ENCODE measurements around the gene TDP2.
"Not testable (repeated sequence)": the region's sequence is repeated elsewhere in the genome, so short reads cannot be mapped to it uniquely, and the experiment has no call there.

Gene TDP2

GRCh38 chr6:24680582-24680981, 13.9 kb upstream of the TDP2 start:
- DNase-seq, result no peak

DNA sequence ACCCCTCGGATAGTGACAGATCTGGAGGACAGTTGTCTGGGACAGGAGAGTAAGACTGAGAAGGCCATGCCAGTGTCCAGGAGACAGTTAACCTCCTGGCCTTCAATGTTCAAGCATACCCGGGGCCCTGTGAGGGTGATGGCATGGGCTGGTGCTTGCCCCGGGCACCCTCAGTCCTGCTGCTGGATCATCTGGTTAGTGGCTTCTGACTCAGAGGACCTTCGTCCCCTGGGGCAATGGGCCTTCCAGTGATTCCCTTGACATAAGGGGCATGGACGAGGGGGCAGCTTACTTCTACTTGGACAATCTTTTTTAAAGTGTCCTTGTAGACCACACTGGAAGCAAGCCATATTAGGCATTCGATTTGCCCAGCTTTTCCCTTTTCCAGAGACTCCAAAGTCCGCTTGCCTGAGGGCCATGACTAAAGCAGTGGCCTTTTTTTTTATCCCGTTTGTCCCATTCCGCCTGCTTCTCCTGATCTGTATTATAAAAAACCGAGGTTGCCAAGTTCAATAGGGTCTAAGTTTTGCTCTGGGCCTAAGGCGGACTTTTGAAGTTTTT, 12.2 kb upstream of the TDP2 start:
- DNase-seq, result not testable (repeated sequence)

GRCh38 chr6:24673625-24674024, 6.9 kb upstream of the TDP2 start:
- no peak for DNase-seq

- no peak for DNase-seq
Observed at GRCh38 chr6:24672620-24673182, 6.0 kb upstream of the TDP2 start.

DNA sequence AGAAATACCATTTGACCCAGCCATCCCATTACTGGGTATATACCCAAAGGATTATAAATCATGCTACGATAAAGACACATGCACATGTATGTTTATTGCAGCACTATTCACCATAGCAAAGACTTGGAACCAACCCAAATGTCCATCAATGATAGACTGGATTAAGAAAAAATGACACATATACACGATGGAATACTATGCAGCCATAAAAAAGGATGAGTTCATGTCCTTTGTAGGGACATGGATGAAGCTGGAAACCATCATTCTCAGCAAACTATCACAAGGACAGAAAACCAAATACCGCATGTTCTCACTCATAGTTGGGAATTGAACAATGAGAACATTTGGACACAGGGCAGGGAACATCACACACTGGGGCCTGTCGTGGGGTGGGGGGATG, 4.4 kb upstream of the TDP2 start:
- DNase-seq, result not testable (repeated sequence)

- not testable (repeated sequence) for DNase-seq
Observed at GRCh38 chr6:24670492-24670891, 3.8 kb upstream of the TDP2 start.

DNA sequence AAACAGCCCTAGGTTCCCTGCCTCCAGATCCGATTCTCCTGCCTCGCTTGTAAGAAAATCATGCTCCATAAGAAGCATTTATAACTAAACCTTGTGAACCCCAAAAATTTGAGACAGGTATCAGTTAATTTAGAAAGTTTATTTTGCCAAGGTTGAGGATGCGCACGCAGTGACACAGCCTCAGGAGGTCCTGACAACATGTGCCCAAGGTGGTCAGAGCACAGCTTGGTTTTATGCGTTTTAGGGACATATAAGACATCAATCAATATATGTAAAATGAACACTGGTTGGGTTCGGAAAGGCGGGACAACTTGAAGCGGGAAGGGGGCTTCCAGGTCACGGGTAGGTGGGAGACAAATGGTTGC, 2.3 kb upstream of the TDP2 start:
- no peak for DNase-seq

- not testable (repeated sequence) for DNase-seq
Observed at GRCh38 chr6:24668066-24668996, 1.6 kb upstream of the TDP2 start.

DNA sequence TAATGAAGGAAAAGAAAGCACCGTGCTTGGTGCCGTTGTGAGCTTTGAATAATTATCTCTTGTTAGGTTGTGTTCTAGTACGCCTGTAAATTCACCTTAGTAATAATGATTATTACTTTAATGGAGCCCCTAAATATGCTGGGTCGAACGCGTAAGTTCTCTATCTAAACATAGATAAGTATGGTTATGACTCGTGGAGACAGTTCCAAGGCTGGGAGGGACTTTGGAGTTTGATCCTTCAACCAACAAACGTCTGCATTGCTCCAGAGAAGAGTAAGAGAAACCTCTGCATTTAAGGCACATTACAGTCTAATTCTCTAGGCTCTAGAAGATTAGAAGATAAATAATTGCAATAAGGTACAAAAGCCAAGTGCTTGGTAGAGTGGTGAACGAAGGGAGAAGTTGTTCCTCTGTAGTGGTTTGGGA, 692 bp upstream of the TDP2 start:
- no peak for DNase-seq

GRCh38 chr6:24666097-24666640, 530 bp downstream of the TDP2 start:
- peak; percentile 30 to 55 for DNase-seq

- no peak for DNase-seq
Observed at GRCh38 chr6:24664046-24664987, 2.4 kb downstream of the TDP2 start.

- no peak for DNase-seq
Observed at GRCh38 chr6:24663189-24663588, 3.5 kb downstream of the TDP2 start.

- no peak for DNase-seq
Observed at GRCh38 chr6:24662236-24662635, 4.5 kb downstream of the TDP2 start.

GRCh38 chr6:24661759-24662158, 4.9 kb downstream of the TDP2 start:
- DNase-seq, result not testable (repeated sequence)

DNA sequence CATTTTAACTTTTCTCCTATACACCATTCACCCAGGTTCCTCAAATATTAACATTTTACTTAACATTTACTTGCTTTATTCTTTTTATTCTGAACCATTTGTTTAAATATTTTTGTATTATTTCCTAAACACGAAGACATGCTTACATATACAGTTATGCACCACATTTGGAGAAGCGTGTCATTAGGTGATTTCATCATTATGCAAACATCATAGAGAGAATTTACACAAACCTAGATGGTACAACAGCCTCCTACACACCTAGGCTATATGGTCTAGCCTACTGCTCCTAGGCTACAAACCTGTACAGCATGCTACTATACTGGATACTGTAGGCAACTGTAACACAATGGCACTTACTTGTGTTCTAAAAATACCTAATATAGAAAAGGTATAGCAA, 6.6 kb downstream of the TDP2 start:
- DNase-seq, result no peak

GRCh38 chr6:24659561-24659960, 7.1 kb downstream of the TDP2 start:
- DNase-seq, result no peak

DNA sequence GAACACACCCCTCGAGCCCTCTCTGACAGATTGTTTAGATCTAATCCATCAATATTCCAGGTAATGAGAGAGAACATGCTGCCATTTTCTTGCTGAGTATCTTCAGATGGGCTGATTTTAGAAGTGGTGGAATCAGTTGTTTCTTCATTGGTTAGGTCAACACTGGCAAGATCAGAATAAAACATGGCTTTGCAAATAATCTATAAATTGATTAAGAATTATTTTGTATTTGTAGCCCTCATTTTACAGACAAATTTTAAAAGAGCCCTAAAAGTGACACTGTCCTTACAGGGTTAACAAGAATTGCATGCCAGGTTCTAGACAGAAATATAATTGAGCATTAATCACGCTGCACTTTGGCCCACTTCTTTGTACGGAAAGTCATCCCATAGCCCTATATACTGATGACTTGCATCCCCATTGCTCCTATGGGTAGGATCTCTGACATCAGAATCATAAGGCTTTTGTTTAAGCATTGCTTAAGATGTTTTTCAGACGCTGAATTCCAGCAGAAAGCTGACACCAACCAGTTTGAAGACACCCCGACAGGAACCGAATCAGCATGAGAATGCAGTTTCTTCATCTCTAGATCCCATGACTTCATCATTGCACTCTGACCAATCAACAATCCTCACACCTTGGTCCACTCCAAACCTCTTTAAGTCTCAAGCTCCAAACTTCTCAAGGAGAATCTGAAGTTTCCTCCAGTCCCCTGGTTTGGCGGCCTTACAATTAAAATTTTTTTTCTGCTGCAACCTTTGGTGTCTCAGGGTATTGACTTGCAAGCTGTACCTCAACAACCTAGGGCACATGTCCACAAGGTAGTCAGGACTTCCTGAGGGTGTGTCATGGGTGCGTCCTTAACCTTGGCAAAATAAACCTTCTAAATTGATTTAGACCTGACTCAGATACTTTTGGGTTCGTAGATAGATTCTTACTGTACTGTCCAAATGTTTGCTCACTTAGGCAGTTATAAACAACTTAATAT, 7.8 kb downstream of the TDP2 start:
- DNase-seq, result no peak

DNA sequence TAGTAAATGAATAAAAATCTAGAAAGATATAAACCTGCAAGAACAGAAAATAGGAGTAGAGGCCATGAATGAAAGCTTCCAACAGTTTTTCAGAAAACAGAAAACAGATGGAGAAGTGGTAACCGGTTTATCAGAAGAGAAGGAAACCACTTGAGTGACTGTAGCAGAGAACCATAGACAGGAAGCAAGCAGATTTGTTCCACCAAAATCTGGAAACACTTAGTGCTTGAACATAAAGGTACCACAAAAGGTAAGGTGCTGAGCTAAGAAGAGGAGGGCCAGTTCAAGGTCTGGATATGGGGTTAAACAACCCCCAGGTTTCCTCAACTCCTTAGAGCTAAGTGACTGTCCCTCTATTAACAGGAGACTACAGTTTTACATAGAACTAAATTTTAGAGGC, 11.5 kb downstream of the TDP2 start:
- DNase-seq, result no peak

DNA sequence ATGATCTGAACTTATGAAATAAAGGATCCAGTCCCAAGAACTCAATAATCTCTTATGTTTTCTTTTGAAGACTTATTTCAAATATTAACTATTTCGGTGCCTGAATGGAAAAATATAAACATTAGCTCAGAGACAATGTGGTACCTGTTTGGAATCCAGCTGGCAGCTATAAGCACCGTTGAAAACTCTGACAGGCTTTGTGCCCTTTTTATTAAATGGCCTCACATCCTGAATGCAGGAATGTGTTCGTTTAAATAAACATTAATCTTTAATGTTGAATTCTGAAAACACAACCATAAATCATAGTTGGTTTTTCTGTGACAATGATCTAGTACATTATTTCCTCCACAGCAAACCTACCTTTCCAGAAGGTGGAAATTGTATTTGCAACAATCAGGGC, 16.3 kb downstream of the TDP2 start:
- DNase-seq, result no peak

GRCh38 chr6:24649691-24650090, 17.0 kb downstream of the TDP2 start:
- no peak for DNase-seq

DNA sequence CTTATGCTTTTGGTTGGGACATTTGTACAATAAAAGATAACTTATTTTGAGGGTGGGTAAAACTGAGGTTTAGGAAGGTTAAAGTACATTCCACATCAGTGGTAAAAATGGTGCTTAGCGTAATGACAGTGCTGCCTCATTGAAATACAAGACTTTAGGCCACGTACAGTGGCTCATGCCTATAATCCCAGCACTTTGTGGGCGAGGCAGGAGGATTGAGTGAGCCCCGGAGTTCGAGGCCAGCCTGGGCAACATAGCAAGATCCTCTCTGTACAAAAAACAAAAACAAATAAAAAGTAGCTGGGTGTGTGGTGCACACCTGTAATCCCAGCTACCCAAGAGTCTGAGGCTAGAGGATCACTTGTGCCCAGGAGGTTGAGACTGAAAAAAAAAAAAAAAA, 18.4 kb downstream of the TDP2 start:
- DNase-seq, result no peak
